ENCODE data around the gene SBF2. TPM values are rescaled to one million over a fixed set of nuclear protein-coding genes. Genes with fewer than 3 reads are reported as not detected.

Gene SBF2
- total RNA-seq, 1 experiment from 2014 or later = 31.3 TPM

DNA sequence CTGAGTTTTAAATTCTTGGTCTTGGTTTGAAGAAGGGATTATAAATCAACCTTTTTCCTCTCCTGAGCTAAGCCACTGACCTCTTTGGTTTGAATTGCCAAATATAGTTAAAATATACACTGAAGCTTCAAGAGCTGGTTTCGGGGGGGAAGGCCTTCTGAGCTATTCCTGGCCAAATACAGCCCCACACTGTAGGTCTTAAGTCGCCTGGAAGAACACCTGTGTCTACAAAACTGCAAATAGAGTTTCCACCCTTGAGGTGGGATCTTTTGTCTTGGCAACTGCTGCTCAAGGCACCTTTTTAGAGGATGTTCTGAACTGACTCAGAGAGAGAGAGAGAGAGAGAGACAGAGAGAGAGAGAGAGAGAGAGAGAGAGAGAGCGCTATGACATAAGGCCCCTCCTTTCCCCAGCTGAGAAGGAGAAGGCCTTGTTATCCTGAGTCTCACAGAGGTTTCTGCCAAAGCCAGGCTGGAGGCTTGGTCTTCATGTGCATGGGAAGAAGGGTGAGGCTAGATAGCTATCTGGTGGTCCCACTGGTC is 16.4 kb upstream of the SBF2 start:
- POLR2A ChIA-PET (ENCODE audit: unreplicated experiment) = interaction anchor here (0.6 kb wide), 2 partner anchors 148 to 472 kb away, joined by 3 to 5 read pairs; no protein-coding TSS in a partner anchor
- H3F3A ChIP-seq (ENCODE audit: low read length, unreplicated experiment) = no peaks in the 10 kb centered on the region
- no peak overlapping the region for H2AFZ ChIP-seq (ENCODE audit: low read length)
- H3K4me2 ChIP-seq (ENCODE audit: low read length) = no peak overlapping the region
- no peak overlapping the region for H3K9ac ChIP-seq (ENCODE audit: low read length)
- ATAC-seq = no peak
- no peaks in the 10 kb centered on the region for H3K36me3 ChIP-seq (ENCODE audit: low read depth, low read length)
- TF ChIP-seq, protein P1, sequence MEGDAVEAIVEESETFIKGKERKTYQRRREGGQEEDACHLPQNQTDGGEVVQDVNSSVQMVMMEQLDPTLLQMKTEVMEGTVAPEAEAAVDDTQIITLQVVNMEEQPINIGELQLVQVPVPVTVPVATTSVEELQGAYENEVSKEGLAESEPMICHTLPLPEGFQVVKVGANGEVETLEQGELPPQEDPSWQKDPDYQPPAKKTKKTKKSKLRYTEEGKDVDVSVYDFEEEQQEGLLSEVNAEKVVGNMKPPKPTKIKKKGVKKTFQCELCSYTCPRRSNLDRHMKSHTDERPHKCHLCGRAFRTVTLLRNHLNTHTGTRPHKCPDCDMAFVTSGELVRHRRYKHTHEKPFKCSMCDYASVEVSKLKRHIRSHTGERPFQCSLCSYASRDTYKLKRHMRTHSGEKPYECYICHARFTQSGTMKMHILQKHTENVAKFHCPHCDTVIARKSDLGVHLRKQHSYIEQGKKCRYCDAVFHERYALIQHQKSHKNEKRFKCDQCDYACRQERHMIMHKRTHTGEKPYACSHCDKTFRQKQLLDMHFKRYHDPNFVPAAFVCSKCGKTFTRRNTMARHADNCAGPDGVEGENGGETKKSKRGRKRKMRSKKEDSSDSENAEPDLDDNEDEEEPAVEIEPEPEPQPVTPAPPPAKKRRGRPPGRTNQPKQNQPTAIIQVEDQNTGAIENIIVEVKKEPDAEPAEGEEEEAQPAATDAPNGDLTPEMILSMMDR (conservative IDR thresholded peaks at IDR 0.05; ENCODE audit: low read depth, low read length) = no peak
- TF ChIP-seq EZH2phosphoT487 (IDR thresholded peaks at IDR 0.05; ENCODE audit: borderline replicate concordance, low read length) (no peak), EZH2 (IDR thresholded peaks at IDR 0.05; ENCODE audit: low read length, unreplicated experiment) (no peak)
- H3K9me2 ChIP-seq (replicated peaks; ENCODE audit: low read length) = no peaks in the 10 kb centered on the region
- H3K9me3 ChIP-seq (ENCODE audit: low read length) = no peaks in the 10 kb centered on the region
- intact Hi-C loops (cut with micrococcal nuclease) = no loop called here
- CTCF ChIA-PET = no interaction called here
- H3K79me2 ChIP-seq (ENCODE audit: low read length) = peaks cover 16% of the 10 kb centered on the region
- no peak overlapping the region for H3K4me3 ChIP-seq (ENCODE audit: low read length)
- H4K20me1 ChIP-seq (ENCODE audit: low read length) = peaks cover 10% of the 10 kb centered on the region
- no peak for DNase-seq
- H3K27me3 ChIP-seq (ENCODE audit: low read length) = no peaks in the 10 kb centered on the region
- no peak overlapping the region for H3K27ac ChIP-seq (ENCODE audit: low read length)
- BruUV-seq (replicated peaks) = no TSS peak
- H3K4me1 ChIP-seq (ENCODE audit: insufficient read depth, low read length) = peaks cover 21% of the 10 kb centered on the region

DNA sequence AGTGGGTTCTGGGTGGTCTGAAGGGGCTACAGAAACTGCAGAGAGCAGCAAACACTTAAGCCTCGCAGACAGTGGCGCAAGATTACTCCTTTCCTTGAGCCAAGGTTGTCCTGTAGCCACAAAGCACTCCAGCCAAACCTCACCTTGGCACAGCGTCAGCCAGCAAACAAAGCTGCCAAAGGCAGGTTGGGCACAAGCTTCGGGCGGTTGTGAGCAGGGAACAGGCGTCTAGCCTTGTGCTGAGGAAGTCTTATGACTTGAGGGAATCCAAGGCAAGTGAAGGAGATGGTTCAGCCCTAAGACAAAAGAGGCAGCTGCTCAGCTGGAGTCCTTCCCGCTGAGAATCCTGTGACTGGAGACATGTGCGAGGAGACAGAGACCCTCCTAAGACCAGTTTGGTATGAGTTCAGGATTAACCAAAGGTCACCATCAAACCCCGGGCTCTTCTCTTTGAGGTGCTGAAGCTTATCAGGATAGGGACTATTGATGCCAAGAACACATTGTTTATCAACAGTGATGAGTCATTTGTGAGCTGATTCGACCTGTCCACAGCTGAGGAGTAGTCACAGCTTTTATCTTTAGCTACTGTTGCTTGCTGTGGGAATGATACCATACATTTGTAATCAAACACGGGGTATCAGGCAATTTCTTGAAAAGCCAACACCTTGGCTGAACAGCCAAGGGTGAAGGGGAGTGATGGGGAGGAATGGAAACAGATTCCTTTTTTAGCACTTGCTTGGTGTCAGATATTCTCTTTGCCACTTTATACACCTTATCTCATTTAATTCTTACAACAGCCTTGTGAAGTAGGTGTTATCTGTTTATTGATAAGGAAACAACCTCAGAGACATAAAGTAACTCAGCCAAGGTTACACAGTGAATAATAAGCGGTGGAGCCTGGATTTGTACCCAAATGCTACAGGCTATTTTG is 15.4 kb upstream of the SBF2 start:
- 0 out of 2 replicates have a peak overlapping the region, but pooled peaks have one; percentile 6 for H3K27ac ChIP-seq (ENCODE audit: low read length)
- H2AFZ ChIP-seq (ENCODE audit: low read length) = no peak overlapping the region
- ATAC-seq = peak; percentile 6

More for the DNA sequence above, 15.4 kb upstream of the SBF2 start:
- H3K79me2 ChIP-seq (ENCODE audit: low read length) = peaks cover 21% of the 10 kb centered on the region
- BruUV-seq (replicated peaks) = no TSS peak
- H3K4me1 ChIP-seq (ENCODE audit: insufficient read depth, low read length) = peaks cover 21% of the 10 kb centered on the region
- POLR2A ChIA-PET (ENCODE audit: unreplicated experiment) = interaction anchor here (0.6 to 0.7 kb wide), 4 partner anchors 145 to 473 kb away, joined by 3 to 5 read pairs (median 3); no protein-coding TSS in a partner anchor
- H3K27me3 ChIP-seq (ENCODE audit: low read length) = no peaks in the 10 kb centered on the region
- H3K9ac ChIP-seq (ENCODE audit: low read length) = no peak overlapping the region
- H3K4me2 ChIP-seq (ENCODE audit: low read length) = peak overlapping the region; percentile 96
- TF ChIP-seq EZH2 (IDR thresholded peaks at IDR 0.05; ENCODE audit: low read length, unreplicated experiment) (no peak), EZH2phosphoT487 (IDR thresholded peaks at IDR 0.05; ENCODE audit: borderline replicate concordance, low read length) (no peak)
- TF ChIP-seq, protein P1 (conservative IDR thresholded peaks at IDR 0.05; ENCODE audit: low read depth, low read length) = no peak
- no peaks in the 10 kb centered on the region for H3K9me3 ChIP-seq (ENCODE audit: low read length)
- no peaks in the 10 kb centered on the region for H3K9me2 ChIP-seq (replicated peaks; ENCODE audit: low read length)
- H3F3A ChIP-seq (ENCODE audit: low read length, unreplicated experiment) = no peaks in the 10 kb centered on the region
- intact Hi-C loops (cut with micrococcal nuclease) = loop anchor here (2.0 to 5.0 kb wide), 5 partner anchors 13 to 697 kb away; no protein-coding TSS in a partner anchor
- CTCF ChIA-PET = interaction anchor here (0.6 to 1.3 kb wide), 8 partner anchors 14 to 561 kb away, joined by 3 to 5 read pairs (median 3); no protein-coding TSS in a partner anchor
- peaks cover 10% of the 10 kb centered on the region for H4K20me1 ChIP-seq (ENCODE audit: low read length)
- H3K36me3 ChIP-seq (ENCODE audit: low read depth, low read length) = no peaks in the 10 kb centered on the region
- H3K4me3 ChIP-seq (ENCODE audit: low read length) = peak overlapping the region; percentile 93; the same call in 1 of the 2 replicates
- peak; percentile 89 for DNase-seq
